HG03460 (cell line): ENCODE results near the gene IL17REL.
"Not testable (repeated sequence)": the region's sequence is repeated elsewhere in the genome, so short reads cannot be mapped to it uniquely, and the experiment has no call there.

Experiments
- ATAC-seq: cut with Tn5 transposase; IDR thresholded peaks from one replicate; pipeline ENCODE4 v1.9.1; 2021; ENCODE audit not compliant: unreplicated experiment

The IL17REL gene

GRCh38 chr22:49949914-49950292 is 62.7 kb downstream of the IL17REL start:
- ATAC-seq = no peak

GRCh38 chr22:49948958-49949913 is 63.3 kb downstream of the IL17REL start:
- no peak for ATAC-seq

GRCh38 chr22:49948116-49948957 is 64.2 kb downstream of the IL17REL start:
- no peak for ATAC-seq

- no peak for ATAC-seq
These were observed 65.3 kb downstream of the IL17REL start for GRCh38 chr22:49947296-49947622.

GRCh38 chr22:49946612-49947295 is 65.8 kb downstream of the IL17REL start:
- ATAC-seq = no peak

- not testable (repeated sequence) for ATAC-seq
These were observed 67.3 kb downstream of the IL17REL start for GRCh38 chr22:49945042-49945794.
